GM12874 (cell line): Measurements from ENCODE around the gene NTRK1.
A peak's percentile ranks its signal among the peaks of the same experiment; 100 is the strongest.

ENCODE experiments used
- TF ChIP-seq, protein P1 (sequence below): IDR thresholded peaks from 2 replicates; pipeline ENCODE4 v1.5.1; 2011; ENCODE audit warnings: low read depth, mild to moderate bottlenecking, control low read depth, low read length, moderate library complexity; ENCODE audit not compliant: insufficient read depth

NTRK1 gene

DNA sequence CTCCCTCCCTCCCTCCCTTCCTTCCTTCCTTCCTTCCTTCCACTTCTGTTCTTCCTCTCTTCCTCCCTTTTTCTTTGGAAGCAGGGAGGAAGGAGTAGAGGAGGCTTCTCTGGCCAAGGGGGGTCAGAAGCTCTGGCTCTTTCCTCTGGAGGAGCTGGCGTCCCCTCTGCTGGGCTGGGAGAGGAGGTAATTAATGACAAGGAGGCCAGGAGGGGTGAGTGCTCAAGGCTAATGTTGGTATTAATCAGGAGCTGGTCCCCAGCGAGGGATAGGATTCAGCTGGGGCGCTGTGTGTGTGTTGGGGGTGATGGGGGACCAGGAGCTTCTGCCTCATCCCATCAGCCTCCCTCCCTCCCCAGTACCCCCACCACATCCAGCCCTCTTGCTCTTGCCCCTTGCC lies 26.7 kb downstream of the NTRK1 start:
- TF ChIP-seq, protein P1, sequence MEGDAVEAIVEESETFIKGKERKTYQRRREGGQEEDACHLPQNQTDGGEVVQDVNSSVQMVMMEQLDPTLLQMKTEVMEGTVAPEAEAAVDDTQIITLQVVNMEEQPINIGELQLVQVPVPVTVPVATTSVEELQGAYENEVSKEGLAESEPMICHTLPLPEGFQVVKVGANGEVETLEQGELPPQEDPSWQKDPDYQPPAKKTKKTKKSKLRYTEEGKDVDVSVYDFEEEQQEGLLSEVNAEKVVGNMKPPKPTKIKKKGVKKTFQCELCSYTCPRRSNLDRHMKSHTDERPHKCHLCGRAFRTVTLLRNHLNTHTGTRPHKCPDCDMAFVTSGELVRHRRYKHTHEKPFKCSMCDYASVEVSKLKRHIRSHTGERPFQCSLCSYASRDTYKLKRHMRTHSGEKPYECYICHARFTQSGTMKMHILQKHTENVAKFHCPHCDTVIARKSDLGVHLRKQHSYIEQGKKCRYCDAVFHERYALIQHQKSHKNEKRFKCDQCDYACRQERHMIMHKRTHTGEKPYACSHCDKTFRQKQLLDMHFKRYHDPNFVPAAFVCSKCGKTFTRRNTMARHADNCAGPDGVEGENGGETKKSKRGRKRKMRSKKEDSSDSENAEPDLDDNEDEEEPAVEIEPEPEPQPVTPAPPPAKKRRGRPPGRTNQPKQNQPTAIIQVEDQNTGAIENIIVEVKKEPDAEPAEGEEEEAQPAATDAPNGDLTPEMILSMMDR = no peak

DNA sequence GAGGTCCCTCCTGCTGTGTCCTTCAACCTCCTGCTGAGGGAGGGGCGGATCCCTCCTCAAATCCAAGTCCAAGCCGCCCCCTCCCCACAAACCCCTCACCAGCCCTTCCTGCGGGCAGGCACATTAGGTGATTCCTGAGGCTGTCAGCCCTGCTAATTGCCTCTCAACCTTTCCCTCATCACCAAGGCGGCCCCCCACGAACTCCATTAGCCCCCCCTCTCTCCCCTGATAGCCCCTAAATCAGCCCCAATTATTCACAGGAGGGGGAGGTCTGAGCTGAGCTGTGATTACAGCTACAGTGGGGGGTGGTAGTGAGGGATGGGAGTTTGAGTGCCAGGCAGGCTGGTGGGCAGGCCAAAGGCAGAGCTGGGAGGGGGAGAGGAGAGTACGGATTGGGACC lies 27.1 kb downstream of the NTRK1 start:
- TF ChIP-seq, protein P1 = no peak

DNA sequence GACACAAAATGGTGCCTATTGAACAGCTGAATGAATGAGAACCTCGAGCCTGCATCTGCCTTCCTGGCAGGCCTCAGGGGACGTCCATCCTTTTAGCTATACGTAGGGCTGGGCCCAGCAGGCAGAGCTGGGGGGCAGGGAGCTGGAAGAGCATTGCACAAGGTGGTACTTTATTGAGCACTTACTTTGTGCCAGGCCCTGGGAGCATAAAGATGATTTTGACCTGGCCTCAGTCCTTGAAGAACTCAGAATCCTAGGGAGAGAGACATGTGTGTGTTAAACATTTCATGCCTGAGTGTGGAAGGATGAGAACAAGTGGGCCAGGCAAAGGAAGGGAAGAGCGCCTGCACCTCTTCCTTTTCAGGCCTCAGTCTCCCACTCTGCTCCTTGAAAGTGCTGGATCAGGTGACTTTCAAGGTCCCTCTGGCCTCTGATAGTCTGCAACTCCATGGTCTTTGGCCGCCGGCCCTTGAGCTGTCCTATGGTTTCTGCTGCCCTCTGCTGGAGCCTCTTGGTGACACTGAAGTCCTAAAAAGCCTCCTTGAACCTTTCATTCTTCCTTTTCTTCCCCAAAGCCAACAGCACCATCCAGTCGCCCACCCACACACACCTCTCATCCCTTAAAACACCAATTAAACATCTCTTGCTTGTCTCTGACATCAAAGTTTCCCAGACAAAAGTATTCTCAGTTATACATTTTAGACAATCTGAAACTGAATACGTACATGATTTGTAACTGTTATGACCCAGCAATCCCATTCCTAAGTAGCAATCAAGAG lies 29.3 kb downstream of the NTRK1 start:
- TF ChIP-seq, protein P1 = peak; percentile 82

DNA sequence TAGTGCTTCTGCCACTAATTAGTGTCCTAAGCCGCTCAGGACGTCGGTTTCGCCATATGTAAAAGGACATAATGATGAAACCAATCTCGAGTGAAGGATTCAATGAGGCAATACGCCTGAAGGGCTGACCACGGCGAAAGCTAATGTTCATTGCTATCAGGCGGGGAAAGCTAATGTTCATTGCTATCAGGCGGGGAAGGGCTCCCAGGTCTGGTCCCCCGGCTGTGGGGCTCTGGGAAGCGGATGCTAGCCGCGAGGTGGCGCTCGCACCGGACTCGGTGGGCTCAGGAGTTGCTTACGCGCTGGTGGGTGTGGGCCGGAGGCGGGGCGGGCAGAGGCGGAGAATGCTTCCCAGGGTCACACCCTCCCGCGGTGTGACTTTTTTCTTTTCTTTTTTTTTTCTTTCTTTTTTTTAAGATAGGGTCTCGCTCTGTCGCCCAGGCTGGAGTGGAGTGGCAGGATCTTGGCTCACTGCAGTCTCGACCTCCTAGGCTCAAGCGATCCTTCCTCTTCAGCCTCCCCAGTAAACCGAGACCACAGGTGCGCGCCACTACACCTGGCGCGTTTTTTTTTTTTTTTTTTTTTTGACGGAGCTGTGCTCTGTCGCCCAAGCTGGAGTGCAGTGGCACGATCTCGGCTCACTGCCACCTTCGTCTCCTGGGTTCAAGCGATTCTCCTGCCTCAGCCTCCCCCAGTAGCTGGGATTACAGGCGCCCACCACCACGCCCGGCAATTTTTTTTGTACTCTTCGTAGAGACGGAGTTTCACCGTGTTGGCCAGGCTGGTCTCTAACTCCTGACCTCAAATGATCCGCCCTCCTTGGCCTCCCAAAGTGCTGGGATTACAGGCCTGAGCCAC lies 31.8 kb downstream of the NTRK1 start:
- TF ChIP-seq, protein P1 = peak; percentile 93

DNA sequence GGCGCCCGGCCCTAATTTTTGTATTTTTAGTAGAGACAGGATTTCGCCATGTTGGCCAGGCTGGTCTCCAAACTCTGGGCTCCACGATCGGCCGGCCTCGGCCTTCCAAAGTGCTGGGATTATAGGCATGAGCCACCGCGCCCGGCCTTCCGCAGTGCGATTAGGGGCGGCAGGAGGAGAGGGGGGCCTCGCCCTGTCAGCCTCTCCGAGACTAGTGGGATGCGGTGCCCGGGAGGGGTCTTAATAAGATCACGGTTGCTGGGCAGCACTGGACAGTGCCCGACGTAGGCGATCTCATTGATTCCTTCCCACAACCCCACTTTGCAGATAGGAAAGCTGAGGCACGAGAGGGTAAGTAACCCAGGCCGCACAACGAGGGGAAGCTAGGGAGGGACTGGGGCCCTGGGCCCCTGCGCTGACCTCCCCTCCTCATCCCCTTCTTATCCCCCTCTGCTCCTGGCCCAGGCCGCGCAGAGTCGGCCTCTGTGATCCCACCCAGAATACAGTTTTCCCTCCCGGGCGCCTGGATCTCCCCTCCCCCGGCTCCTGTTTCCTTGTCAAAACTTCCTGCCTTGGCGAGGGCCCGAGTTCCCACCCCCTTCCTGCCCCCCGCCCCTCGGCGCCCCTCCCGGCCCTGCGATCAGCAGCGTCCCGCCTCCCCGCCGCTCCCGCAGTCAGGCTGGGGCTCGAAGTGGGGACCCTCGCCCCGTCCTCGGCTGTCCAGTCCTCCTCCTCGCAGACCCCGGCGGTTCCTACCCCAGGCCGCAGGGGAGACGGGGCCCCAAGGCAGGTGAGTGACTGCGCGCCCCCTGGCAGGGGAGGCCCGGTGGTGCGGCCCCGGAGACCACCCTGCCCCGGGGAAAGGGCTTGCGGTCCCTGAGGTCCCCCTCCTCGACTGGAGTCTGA lies 32.6 kb downstream of the NTRK1 start, which contains the start of gene PEAR1:
TSS of gene PEAR1 (plus strand) at position 671 of the 906 bp plus-strand sequence. CDS start 10,209 bp downstream, outside the sequence.
- TF ChIP-seq, protein P1 = no peak

DNA sequence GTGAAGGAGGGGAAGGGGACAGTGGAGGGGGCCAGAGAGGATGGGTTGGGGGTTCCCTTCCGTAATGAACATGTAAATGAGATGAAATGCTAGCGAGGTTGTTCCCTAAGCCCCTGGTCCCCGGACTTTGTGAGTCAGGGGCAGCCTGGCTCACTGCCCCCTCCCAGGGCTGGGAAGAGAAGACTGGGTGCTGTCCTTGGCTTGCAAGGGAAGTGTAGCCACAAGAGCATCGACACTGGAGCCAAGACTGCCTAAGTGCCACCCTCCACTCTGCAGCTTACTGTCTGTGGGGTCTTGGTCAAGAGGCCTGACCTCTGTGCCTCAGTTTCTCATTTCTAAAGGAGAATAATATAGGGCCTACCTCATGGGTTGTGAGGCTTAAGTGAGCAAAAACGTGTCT lies 33.3 kb downstream of the NTRK1 start:
- TF ChIP-seq, protein P1 = no peak
